OCI-LY3 (cell line): ENCODE results near the gene FMNL2.
A peak's percentile ranks its signal among the peaks of the same experiment; 100 is the strongest.

Experiments used
- H2AFZ ChIP-seq: fragments of 200-600, 300-600 bp; shearing (Covaris generic); 2 replicates; pipeline ENCODE4 v1.6.0; 2014; ENCODE audit warnings: antibody characterized with exemption, low read depth, low read length
- H3K27ac ChIP-seq: fragments of 200-600, 300-600 bp; sonication (generic); 2 replicates; pipeline ENCODE4 v1.5.1; 2014; ENCODE audit warnings: mild to moderate bottlenecking, low read length, moderate library complexity, mixed read lengths
- H3K27me3 ChIP-seq: fragments of 200-600, 300-600 bp; sonication (generic); 2 replicates; pipeline ENCODE4 v1.6.1; 2014; ENCODE audit warnings: low read depth, low read length, mixed read lengths
- H3K36me3 ChIP-seq: fragments of 200-600, 300-600 bp; sonication (generic); replicated peaks from 2 replicates; pipeline ENCODE3; 2014; ENCODE audit warnings: low read depth, low read length, mixed read lengths
- H3K4me1 ChIP-seq: fragments of 300-600, 200-600 bp; sonication (generic); 2 replicates; pipeline ENCODE4 v1.6.1; 2014; ENCODE audit warnings: low read length, mixed read lengths
- H3K4me2 ChIP-seq: fragments of 200-600, 300-600 bp; sonication (generic); 2 replicates; pipeline ENCODE4 v1.6.1; 2014; ENCODE audit warnings: low read length, mixed read lengths
- H3K4me3 ChIP-seq: fragments of 300-600, 200-600 bp; sonication (generic); 2 replicates; pipeline ENCODE4 v1.5.1; 2014; ENCODE audit warnings: antibody characterized with exemption, mild to moderate bottlenecking, low read length, moderate library complexity
- H3K79me2 ChIP-seq: fragments of 300-600, 200-600 bp; shearing (Covaris generic); 2 replicates; pipeline ENCODE4 v1.6.1; 2014; ENCODE audit warnings: mild to moderate bottlenecking, low read length, mixed read lengths
- H3K9ac ChIP-seq: fragments of 300-600, 200-600 bp; shearing (Covaris generic); 2 replicates; pipeline ENCODE4 v1.6.0; 2014; ENCODE audit warnings: mild to moderate bottlenecking, low read length, moderate library complexity
- H3K9me3 ChIP-seq: fragments of 200-600, 300-600 bp; shearing (Covaris generic); 2 replicates; pipeline ENCODE4 v1.6.1; 2014; ENCODE audit warnings: low read length, mixed read lengths; ENCODE audit not compliant: insufficient read depth
- H4K20me1 ChIP-seq: fragments of 200-600, 300-600 bp; sonication (generic); 2 replicates; pipeline ENCODE4 v1.6.1; 2016; ENCODE audit warnings: low read length, mixed read lengths; ENCODE audit not compliant: insufficient read depth
- EZH2phosphoT487 ChIP-seq: fragments of 200-600 bp; shearing (Covaris generic); IDR thresholded peaks from 2 replicates; pipeline ENCODE4 v1.6.1; 2018; ENCODE audit warnings: antibody characterized with exemption, mixed run types, low read depth
- TF ChIP-seq, protein P1 (sequence below): fragments of 200-600, 300-600 bp; sonication (generic); IDR thresholded peaks from 2 replicates; pipeline ENCODE4 v1.5.1; 2014; ENCODE audit warnings: antibody characterized with exemption, low read length, low read depth

Gene FMNL2

DNA sequence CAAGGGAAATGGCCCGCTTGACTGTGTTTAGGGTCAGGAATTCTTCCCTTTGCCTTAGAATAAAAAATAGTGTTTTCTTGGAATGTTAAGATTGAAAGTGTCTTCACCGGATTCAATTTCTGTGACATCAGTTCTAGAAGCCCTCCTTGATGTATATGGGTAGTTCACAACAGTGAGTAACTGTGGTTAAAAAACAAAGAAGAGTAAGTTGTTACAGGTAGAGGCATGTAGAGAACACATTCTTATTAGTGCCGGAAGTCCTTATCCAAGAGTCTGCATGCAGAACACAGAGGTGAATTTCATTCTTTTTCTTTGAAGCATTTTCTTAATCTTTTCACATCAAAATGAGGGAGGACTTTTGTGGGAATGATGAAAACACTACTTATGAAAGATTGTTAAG, 105.5 kb downstream of the FMNL2 start:
- peaks cover 11% of the 10 kb centered on the region; the same call in 1 of the 2 replicates for H3K4me1 ChIP-seq
- TF ChIP-seq, protein P1, sequence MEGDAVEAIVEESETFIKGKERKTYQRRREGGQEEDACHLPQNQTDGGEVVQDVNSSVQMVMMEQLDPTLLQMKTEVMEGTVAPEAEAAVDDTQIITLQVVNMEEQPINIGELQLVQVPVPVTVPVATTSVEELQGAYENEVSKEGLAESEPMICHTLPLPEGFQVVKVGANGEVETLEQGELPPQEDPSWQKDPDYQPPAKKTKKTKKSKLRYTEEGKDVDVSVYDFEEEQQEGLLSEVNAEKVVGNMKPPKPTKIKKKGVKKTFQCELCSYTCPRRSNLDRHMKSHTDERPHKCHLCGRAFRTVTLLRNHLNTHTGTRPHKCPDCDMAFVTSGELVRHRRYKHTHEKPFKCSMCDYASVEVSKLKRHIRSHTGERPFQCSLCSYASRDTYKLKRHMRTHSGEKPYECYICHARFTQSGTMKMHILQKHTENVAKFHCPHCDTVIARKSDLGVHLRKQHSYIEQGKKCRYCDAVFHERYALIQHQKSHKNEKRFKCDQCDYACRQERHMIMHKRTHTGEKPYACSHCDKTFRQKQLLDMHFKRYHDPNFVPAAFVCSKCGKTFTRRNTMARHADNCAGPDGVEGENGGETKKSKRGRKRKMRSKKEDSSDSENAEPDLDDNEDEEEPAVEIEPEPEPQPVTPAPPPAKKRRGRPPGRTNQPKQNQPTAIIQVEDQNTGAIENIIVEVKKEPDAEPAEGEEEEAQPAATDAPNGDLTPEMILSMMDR, result no peak
- TF ChIP-seq EZH2phosphoT487, result no peak
- no peak overlapping the region for H3K9ac ChIP-seq
- no peaks in the 10 kb centered on the region for H3K9me3 ChIP-seq
- H3K4me3 ChIP-seq, result no peak overlapping the region
- H3K4me2 ChIP-seq, result no peak overlapping the region
- peaks cover 12% of the 10 kb centered on the region; the same call in 1 of the 2 replicates for H3K27me3 ChIP-seq
- H4K20me1 ChIP-seq, result no peaks in the 10 kb centered on the region
- no peaks in the 10 kb centered on the region for H3K79me2 ChIP-seq
- no peaks in the 10 kb centered on the region for H3K36me3 ChIP-seq
- no peak overlapping the region for H2AFZ ChIP-seq
- H3K27ac ChIP-seq, result no peak overlapping the region

DNA sequence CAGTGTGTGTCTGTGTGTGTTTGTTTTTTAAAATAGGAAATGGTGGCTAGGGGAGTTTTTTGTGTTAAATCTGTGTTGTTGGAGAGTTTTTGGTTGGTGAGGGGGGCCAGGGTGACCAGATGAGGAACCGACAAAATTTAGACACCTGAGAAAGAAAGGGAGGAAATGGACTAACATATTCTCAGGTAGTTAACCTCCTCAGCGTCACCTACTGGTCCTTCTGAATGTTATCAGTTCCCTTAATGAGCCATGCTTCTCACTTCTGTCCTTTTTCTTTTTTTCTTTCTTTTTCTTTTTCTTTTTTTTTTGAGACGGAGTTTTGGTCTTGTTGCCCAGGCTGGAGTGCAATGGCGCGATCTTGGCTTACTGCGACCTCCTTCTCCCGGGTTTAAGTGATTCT, 107.0 kb downstream of the FMNL2 start:
- H3K4me2 ChIP-seq, result peak overlapping the region; percentile 7; the same call in 1 of the 2 replicates
- no peak for TF ChIP-seq EZH2phosphoT487
- TF ChIP-seq, protein P1, result peak; percentile 43
- no peak overlapping the region for H3K9ac ChIP-seq
- no peak overlapping the region for H3K4me3 ChIP-seq
- no peaks in the 10 kb centered on the region for H3K79me2 ChIP-seq
- H3K27me3 ChIP-seq, result peaks cover 12% of the 10 kb centered on the region; the same call in 1 of the 2 replicates
- H3K4me1 ChIP-seq, result peaks cover 21% of the 10 kb centered on the region
- H3K9me3 ChIP-seq, result no peaks in the 10 kb centered on the region
- no peaks in the 10 kb centered on the region for H4K20me1 ChIP-seq
- H3K36me3 ChIP-seq, result no peaks in the 10 kb centered on the region
- H2AFZ ChIP-seq, result no peak overlapping the region
- H3K27ac ChIP-seq, result no peak overlapping the region

DNA sequence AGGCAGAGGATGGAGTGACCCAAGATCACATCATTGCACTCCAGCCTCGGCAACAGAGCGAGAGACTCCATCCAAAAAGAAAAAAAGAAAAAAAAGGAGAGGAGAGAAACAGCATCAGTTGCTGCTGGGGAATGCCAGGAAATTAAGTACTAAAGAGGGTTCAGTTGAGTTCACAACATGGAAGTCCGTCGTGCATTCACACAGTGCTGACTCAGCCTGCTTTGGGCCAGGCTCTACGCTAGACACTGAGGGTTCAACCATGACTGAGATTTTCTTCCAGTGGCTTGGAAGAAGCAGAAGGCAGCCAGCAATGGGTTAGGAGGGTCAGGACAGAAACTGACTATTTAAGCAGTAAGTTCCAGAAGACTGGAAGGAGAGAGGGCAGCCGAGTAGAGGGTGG, 108.8 kb downstream of the FMNL2 start:
- Histone ChIP-seq H3K9me3 (no peaks in the 10 kb centered on the region), H3K36me3 (no peaks in the 10 kb centered on the region), H3K9ac (no peak overlapping the region), H3K79me2 (no peaks in the 10 kb centered on the region), H3K27me3 (peaks cover 12% of the 10 kb centered on the region; the same call in 1 of the 2 replicates), H3K27ac (no peak overlapping the region), H4K20me1 (no peaks in the 10 kb centered on the region), H3K4me2 (no peak overlapping the region), H2AFZ (no peak overlapping the region), H3K4me3 (no peak overlapping the region), H3K4me1 (peaks cover 16% of the 10 kb centered on the region)
- TF ChIP-seq, protein P1, result no peak
- no peak for TF ChIP-seq EZH2phosphoT487

DNA sequence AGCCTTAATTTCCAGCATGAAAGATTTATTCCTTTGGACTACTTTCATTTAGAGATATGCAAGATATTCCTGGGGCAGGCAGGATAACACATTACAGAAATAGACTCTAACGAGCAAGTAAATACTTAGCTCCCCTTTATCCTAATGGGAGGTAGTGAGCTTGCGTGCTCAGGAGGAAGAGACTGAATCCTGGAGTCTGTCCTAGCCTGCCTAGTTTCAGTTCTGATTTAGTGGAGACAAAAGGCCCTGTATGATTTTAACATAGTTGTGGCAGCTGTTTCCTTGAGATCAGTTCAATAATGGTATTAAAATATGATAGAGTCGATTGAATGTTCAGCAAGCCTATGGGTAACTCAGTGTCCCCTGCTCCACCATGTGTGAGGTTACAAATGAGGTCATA, 109.5 kb downstream of the FMNL2 start:
- Histone ChIP-seq H3K27me3 (peaks cover 11% of the 10 kb centered on the region; the same call in 1 of the 2 replicates), H3K4me3 (no peak overlapping the region), H4K20me1 (no peaks in the 10 kb centered on the region), H2AFZ (no peak overlapping the region), H3K9me3 (no peaks in the 10 kb centered on the region), H3K9ac (no peak overlapping the region), H3K79me2 (no peaks in the 10 kb centered on the region), H3K36me3 (no peaks in the 10 kb centered on the region), H3K4me1 (peaks cover 16% of the 10 kb centered on the region), H3K27ac (no peak overlapping the region), H3K4me2 (no peak overlapping the region)
- TF ChIP-seq, protein P1, result no peak
- no peak for TF ChIP-seq EZH2phosphoT487
